Transverse colon (tissue), 4 donors: Measurements from ENCODE around the gene VTI1B. TPM values are rescaled to one million over a fixed set of nuclear protein-coding genes. Genes with fewer than 3 reads are reported as not detected.

Experiments
- DNase-seq: peaks from one replicate; pipeline ENCODE4 v3.0.0-alpha.2; 2019
- H3K27ac ChIP-seq, 4 donors: fragments of 200-600 bp; sonication (generic); 2 replicates each; pipeline ENCODE4 v1.5.1; 2016 to 2018; ENCODE audit warnings: inconsistent platforms in 4 of 4
- H3K27me3 ChIP-seq: fragments of 200-600 bp; sonication (generic); 2 replicates; pipeline ENCODE4 v1.5.1; 2017; ENCODE audit warnings: inconsistent platforms
- H3K36me3 ChIP-seq, 4 donors: fragments of 200-600 bp; sonication (generic); 2 replicates each; pipeline ENCODE4 v1.5.1; 2017 to 2019; ENCODE audit warnings: inconsistent platforms in 4 of 4
- H3K4me1 ChIP-seq, 4 donors: fragments of 200-600 bp; sonication (generic); 2 replicates each; pipeline ENCODE4 v1.5.1; 2017 to 2020; ENCODE audit warnings: inconsistent platforms in 4 of 4
- H3K4me3 ChIP-seq, 4 donors: fragments of 200-600 bp; sonication (generic); 1 replicate in 1 of 4; 2 replicates in 3 of 4; pipeline versions ENCODE4 v1.5.1 to v1.6.1; 2017 to 2019; ENCODE audit warnings: inconsistent platforms in 4 of 4
- H3K9me3 ChIP-seq, 2 donors: fragments of 200-600 bp; sonication (generic); 2 replicates each; pipeline ENCODE4 v1.5.1; 2017 to 2019; ENCODE audit warnings: inconsistent platforms in 2 of 2
- EP300 ChIP-seq: sonication (generic); formaldehyde crosslinking; IDR thresholded peaks from one replicate; pipeline ENCODE4 v1.6.1; 2017; ENCODE audit warnings: antibody characterized with exemption, low read depth
- POLR2A ChIP-seq: fragments of 450-650 bp; IDR thresholded peaks from one replicate; pipeline ENCODE4 v1.6.1; 2016; ENCODE audit warnings: antibody characterized with exemption, mild to moderate bottlenecking, moderate library complexity
- POLR2AphosphoS5 ChIP-seq, 3 donors: sonication (generic); formaldehyde crosslinking; IDR thresholded peaks; one replicate each; pipeline ENCODE4 v1.6.1; 2016; ENCODE audit warnings: antibody characterized with exemption in 3 of 3
- WGBS, 2 donors: methylation state at CpG; one replicate each; pipeline ENCODE4 v1.1.5; 2018; ENCODE audit warnings: low coverage in 1 of 2; 5-methylcytosine and 5-hydroxymethylcytosine counted together
- in situ Hi-C, 4 donors: fragments of 200-750 bp; cut with MboI; loops; one replicate each; pipeline versions ENCODE4 v1.15.0 to v1.15.1; 2017; ENCODE audit warnings: low sequenced_read_pairs in 3 of 4, low pct_ligation_motif_present in 1 of 4, low pct_unique_long_range_greater_than_20kb in 1 of 4
- intact Hi-C: fragments of 100-400 bp; cut with DNase I; formaldehyde crosslinking; loops from one replicate; pipeline ENCODE4 v1.15.1; 2023; ENCODE audit warnings: low total_unique reads
- total RNA-seq, 4 donors: library from RNA; depleted of rRNA; stranded (reverse); fragments of >200 nt; gene quantifications; one replicate each; pipeline ENCODE4 v1.1.0, GENCODE V29; 2016
- TF ChIP-seq, protein P1 (sequence below), 5 experiments: fragments of 200-600 bp in 3 of 5; fragments of 450-650 bp in 2 of 5; sonication (generic) in 3 of 5; IDR thresholded peaks; 1 replicate in 2 of 5; 2 replicates in 3 of 5; pipeline ENCODE4 v1.5.1; 2016 to 2017; ENCODE audit warnings: antibody characterized with exemption in 5 of 5, inconsistent platforms in 3 of 5, mild to moderate bottlenecking in 2 of 5, moderate library complexity in 1 of 5

VTI1B gene
- total RNA-seq, 4 donors from 2014 or later, result 59.5 to 74.8 (median 67.5) TPM

DNA sequence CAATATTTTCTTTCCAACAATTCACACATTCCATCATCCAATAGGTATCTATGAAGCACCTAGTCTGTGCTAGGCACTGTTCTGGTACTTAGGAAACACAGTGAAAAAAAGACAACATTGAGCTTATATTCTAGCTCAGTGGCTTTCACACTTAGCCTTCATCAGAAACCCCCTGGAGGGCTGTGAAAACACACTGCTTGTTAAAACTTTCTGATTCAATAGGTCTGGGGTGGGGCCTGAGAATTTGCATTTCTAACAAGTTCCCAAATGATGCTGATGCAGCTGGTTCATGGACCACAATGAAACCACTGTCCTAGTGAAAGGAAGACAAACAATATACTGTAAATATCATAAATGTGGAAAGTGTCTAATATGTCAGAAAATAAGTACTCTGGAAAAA is 5.9 kb downstream of the VTI1B start:
- intact Hi-C loops, result loop anchor here (5.0 kb wide), 1 partner anchor 51 kb away; the partner anchor contains the start of gene ARG2
- TF ChIP-seq, protein P1, sequence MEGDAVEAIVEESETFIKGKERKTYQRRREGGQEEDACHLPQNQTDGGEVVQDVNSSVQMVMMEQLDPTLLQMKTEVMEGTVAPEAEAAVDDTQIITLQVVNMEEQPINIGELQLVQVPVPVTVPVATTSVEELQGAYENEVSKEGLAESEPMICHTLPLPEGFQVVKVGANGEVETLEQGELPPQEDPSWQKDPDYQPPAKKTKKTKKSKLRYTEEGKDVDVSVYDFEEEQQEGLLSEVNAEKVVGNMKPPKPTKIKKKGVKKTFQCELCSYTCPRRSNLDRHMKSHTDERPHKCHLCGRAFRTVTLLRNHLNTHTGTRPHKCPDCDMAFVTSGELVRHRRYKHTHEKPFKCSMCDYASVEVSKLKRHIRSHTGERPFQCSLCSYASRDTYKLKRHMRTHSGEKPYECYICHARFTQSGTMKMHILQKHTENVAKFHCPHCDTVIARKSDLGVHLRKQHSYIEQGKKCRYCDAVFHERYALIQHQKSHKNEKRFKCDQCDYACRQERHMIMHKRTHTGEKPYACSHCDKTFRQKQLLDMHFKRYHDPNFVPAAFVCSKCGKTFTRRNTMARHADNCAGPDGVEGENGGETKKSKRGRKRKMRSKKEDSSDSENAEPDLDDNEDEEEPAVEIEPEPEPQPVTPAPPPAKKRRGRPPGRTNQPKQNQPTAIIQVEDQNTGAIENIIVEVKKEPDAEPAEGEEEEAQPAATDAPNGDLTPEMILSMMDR (IDR thresholded peaks at IDR 0.05), result no peak
- TF ChIP-seq POLR2AphosphoS5 (IDR thresholded peaks at IDR 0.05) (no peak), EP300 (no peak), POLR2A (no peak)
- Histone ChIP-seq H3K4me3 (no peak overlapping the region), H3K4me1 (peaks cover 7 to 48% (median 27%) of the 10 kb centered on the region in 4 donors), H3K36me3 (no peaks in the 10 kb centered on the region), H3K9me3 (no peaks in the 10 kb centered on the region), H3K27ac (no peak overlapping the region), H3K27me3 (no peaks in the 10 kb centered on the region)
- DNase-seq, result no peak
- in situ Hi-C loops, result no loop called here

DNA sequence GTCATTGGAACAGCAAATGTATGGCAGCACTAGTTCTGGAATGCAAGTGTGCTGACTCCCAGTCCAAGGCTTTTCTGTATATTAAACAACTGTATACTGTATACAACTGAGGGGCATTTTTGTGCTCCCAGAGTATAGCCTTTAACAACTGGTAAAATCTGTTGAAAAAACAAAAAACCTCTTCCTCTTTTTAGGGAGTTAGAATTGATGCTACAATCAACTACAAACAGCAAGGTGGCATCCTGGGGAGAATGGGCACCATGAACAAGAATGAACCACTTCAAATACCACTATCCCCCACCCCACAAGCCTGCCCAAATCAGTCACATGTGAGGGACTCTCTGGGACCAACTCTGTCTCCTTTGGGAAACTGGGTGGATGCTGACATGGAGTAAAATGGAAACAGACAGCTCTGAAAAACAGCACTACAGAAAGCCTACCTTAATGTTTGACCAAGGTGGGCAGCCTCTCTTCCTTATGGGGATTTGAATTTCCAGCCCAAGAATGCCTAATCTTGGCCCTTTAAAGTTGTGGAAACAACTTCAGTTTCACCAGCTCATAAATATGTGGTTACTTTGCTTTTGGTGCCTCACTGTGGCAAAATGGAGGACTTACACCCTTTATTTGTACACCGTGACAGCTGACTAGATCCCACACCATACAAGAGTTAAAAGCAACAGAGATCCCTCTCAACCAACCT is 7.5 kb downstream of the VTI1B start:
- Histone ChIP-seq H3K9me3 (no peaks in the 10 kb centered on the region), H3K36me3 (no peaks in the 10 kb centered on the region), H3K27ac (peak overlapping the region in 1 of 4 donors; percentile 5), H3K4me3 (no peak overlapping the region), H3K27me3 (no peaks in the 10 kb centered on the region), H3K4me1 (peaks cover 0 to 31% (median 13%) of the 10 kb centered on the region in 4 donors)
- DNase-seq, result no peak
- in situ Hi-C loops, result no loop called here
- intact Hi-C loops, result loop anchor here (5.0 kb wide), 1 partner anchor 50 kb away; the partner anchor contains the start of gene ARG2
- WGBS, 2 donors, result 4% methylated on average over 1 of the region's 1 CpG; no CpG with 5 or more reads in 1 of the 2 donors
- no peak for TF ChIP-seq EP300
- TF ChIP-seq, protein P1 (IDR thresholded peaks at IDR 0.05), result peak; percentile 39 to 74 (median 58)

DNA sequence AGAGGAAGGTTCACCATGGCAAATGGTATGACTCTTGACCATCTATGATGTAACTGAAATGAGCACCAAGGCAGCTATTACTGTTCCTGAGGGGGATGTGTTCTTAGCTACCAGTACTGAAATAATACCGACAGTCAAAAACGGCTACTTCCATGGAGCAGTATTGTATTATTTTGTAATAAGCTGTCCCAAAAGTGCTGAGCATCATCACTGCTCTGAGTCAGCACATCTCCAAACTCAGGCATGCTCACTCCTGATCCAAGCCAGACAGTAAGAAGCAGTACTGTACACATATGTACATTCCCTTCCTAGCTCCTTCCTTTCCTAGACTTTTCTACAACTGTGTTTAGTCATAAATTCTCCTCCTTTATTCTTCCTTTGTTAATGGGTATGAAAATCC is 8.6 kb downstream of the VTI1B start:
- no peaks in the 10 kb centered on the region for H3K27me3 ChIP-seq
- intact Hi-C loops, result loop anchor here (5.0 kb wide), 1 partner anchor 49 kb away; the partner anchor contains the start of gene ARG2
- H3K4me1 ChIP-seq, result peaks cover 0 to 27% (median 11%) of the 10 kb centered on the region in 4 donors
- no peak for DNase-seq
- in situ Hi-C loops, result no loop called here
- no peak overlapping the region for H3K27ac ChIP-seq
- no peaks in the 10 kb centered on the region for H3K9me3 ChIP-seq
- H3K36me3 ChIP-seq, result no peaks in the 10 kb centered on the region
- TF ChIP-seq POLR2A (no peak), POLR2AphosphoS5 (IDR thresholded peaks at IDR 0.05) (no peak), EP300 (no peak)
- TF ChIP-seq, protein P1 (IDR thresholded peaks at IDR 0.05), result no peak
- WGBS, 2 donors, result 72 to 79% methylated on average over 2 of the region's 2 CpGs
- H3K4me3 ChIP-seq, result no peak overlapping the region

DNA sequence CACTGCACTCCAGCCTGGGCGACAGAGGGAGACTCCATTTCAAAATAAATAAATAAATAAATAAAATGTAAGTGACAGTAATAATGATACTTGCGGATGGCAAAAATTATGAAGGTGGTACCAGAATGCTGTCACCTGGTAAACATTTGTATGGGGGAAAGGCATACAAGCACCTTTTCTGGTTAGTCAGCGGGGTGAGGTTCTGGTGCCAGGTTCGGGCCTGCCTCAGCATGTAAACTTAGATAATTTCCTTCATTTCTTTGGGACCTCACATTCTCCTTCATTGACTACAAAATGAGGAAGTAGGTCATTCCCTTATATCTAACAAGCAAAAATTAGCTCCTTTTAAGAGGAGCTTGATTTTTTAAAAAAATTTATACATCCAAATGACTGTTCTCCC is 10.8 kb downstream of the VTI1B start:
- TF ChIP-seq, protein P1 (IDR thresholded peaks at IDR 0.05), result no peak
- TF ChIP-seq EP300 (no peak), POLR2AphosphoS5 (IDR thresholded peaks at IDR 0.05) (no peak)
- 95 to 97% methylated on average over 3 to 4 of the region's 4 CpGs for WGBS, 2 donors
- DNase-seq, result no peak
- H3K4me1 ChIP-seq, result peaks cover 0 to 18% (median 9%) of the 10 kb centered on the region in 4 donors
- no peak overlapping the region for H3K4me3 ChIP-seq
- no peak overlapping the region for H3K27ac ChIP-seq
- no peaks in the 10 kb centered on the region for H3K27me3 ChIP-seq
- intact Hi-C loops, result no loop called here
- H3K9me3 ChIP-seq, result no peaks in the 10 kb centered on the region
- in situ Hi-C loops, result no loop called here
- peaks cover 0 to 12% (median 6%) of the 10 kb centered on the region in 4 donors for H3K36me3 ChIP-seq
